ENCODE data around the gene FRRS1. TPM values are rescaled to one million over a fixed set of nuclear protein-coding genes. Genes with fewer than 3 reads are reported as not detected.

Gene FRRS1
- total and polyA plus RNA-seq, 2 experiments from 2014 or later: 0.34 to 6.8 TPM

- H3K27me3 Mint-ChIP-seq (ENCODE audit: insufficient read depth, low read depth, poor library complexity): no peaks in the 10 kb centered on the region
- no peaks in the 10 kb centered on the region for H3K36me3 Mint-ChIP-seq (ENCODE audit: low read depth)
- no peaks in the 10 kb centered on the region for H3K9me3 Mint-ChIP-seq
- peak; percentile 36 for TF ChIP-seq REST (IDR thresholded peaks at IDR 0.05; ENCODE audit: unreplicated experiment)
- no peak for TF ChIP-seq EZH2 (IDR thresholded peaks at IDR 0.05; ENCODE audit: low read depth, unreplicated experiment)
- TF ChIP-seq POLR2AphosphoS5 (IDR thresholded peaks at IDR 0.05; ENCODE audit: low read depth): no peak
- no peak for TF ChIP-seq CREB1 (CRISPR knock-in tag; IDR thresholded peaks at IDR 0.05; ENCODE audit: low read depth)
- no peak for TF ChIP-seq ZNF331 (CRISPR knock-in tag; IDR thresholded peaks at IDR 0.05; ENCODE audit: low read depth)
- TF ChIP-seq EZH2phosphoT487 (IDR thresholded peaks at IDR 0.05; ENCODE audit: unreplicated experiment): no peak
- no peak for TF ChIP-seq ZNF114 (CRISPR knock-in tag; IDR thresholded peaks at IDR 0.05)
- TF ChIP-seq, protein P1, sequence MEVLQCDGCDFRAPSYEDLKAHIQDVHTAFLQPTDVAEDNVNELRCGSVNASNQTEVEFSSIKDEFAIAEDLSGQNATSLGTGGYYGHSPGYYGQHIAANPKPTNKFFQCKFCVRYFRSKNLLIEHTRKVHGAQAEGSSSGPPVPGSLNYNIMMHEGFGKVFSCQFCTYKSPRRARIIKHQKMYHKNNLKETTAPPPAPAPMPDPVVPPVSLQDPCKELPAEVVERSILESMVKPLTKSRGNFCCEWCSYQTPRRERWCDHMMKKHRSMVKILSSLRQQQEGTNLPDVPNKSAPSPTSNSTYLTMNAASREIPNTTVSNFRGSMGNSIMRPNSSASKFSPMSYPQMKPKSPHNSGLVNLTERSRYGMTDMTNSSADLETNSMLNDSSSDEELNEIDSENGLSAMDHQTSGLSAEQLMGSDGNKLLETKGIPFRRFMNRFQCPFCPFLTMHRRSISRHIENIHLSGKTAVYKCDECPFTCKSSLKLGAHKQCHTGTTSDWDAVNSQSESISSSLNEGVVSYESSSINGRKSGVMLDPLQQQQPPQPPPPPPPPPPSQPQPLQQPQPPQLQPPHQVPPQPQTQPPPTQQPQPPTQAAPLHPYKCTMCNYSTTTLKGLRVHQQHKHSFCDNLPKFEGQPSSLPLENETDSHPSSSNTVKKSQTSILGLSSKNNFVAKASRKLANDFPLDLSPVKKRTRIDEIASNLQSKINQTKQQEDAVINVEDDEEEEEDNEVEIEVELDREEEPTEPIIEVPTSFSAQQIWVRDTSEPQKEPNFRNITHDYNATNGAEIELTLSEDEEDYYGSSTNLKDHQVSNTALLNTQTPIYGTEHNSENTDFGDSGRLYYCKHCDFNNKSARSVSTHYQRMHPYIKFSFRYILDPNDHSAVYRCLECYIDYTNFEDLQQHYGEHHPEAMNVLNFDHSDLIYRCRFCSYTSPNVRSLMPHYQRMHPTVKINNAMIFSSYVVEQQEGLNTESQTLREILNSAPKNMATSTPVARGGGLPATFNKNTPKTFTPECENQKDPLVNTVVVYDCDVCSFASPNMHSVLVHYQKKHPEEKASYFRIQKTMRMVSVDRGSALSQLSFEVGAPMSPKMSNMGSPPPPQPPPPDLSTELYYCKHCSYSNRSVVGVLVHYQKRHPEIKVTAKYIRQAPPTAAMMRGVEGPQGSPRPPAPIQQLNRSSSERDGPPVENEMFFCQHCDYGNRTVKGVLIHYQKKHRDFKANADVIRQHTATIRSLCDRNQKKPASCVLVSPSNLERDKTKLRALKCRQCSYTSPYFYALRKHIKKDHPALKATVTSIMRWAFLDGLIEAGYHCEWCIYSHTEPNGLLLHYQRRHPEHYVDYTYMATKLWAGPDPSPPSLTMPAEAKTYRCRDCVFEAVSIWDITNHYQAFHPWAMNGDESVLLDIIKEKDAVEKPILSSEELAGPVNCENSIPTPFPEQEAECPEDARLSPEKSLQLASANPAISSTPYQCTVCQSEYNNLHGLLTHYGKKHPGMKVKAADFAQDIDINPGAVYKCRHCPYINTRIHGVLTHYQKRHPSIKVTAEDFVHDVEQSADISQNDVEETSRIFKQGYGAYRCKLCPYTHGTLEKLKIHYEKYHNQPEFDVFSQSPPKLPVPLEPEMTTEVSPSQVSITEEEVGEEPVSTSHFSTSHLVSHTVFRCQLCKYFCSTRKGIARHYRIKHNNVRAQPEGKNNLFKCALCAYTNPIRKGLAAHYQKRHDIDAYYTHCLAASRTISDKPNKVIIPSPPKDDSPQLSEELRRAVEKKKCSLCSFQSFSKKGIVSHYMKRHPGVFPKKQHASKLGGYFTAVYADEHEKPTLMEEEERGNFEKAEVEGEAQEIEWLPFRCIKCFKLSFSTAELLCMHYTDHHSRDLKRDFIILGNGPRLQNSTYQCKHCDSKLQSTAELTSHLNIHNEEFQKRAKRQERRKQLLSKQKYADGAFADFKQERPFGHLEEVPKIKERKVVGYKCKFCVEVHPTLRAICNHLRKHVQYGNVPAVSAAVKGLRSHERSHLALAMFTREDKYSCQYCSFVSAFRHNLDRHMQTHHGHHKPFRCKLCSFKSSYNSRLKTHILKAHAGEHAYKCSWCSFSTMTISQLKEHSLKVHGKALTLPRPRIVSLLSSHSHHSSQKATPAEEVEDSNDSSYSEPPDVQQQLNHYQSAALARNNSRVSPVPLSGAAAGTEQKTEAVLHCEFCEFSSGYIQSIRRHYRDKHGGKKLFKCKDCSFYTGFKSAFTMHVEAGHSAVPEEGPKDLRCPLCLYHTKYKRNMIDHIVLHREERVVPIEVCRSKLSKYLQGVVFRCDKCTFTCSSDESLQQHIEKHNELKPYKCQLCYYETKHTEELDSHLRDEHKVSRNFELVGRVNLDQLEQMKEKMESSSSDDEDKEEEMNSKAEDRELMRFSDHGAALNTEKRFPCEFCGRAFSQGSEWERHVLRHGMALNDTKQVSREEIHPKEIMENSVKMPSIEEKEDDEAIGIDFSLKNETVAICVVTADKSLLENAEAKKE (CRISPR knock-in tag; IDR thresholded peaks at IDR 0.05): no peak
- H3K4me1 Mint-ChIP-seq: no peaks in the 10 kb centered on the region
- Histone ChIP-seq H3K27ac (ENCODE audit: low read depth) (no peak overlapping the region), H3K4me3 (no peak overlapping the region), H4K20me1 (replicated peaks; ENCODE audit: insufficient read depth) (no peaks in the 10 kb centered on the region), H3K4me2 (no peak overlapping the region), H3K4me1 (ENCODE audit: insufficient read depth) (no peaks in the 10 kb centered on the region), H2AFZ (no peak overlapping the region), H3K79me2 (replicated peaks; ENCODE audit: insufficient read depth) (no peaks in the 10 kb centered on the region), H3F3A (replicated peaks; ENCODE audit: low read depth) (no peaks in the 10 kb centered on the region), H3K9me2 (ENCODE audit: insufficient read depth) (0 out of 2 replicates have a peak, but pooled peaks cover 3% of the 10 kb centered on the region), H3K36me3 (ENCODE audit: insufficient read depth) (no peaks in the 10 kb centered on the region), H3K27me3 (ENCODE audit: insufficient read depth) (no peaks in the 10 kb centered on the region)
- no peak overlapping the region for H3K4me3 Mint-ChIP-seq
- H3K27ac Mint-ChIP-seq: no peak overlapping the region
- DNase-seq (ENCODE audit: low spot score) (no peak), ATAC-seq (no peak)
Measured at GRCh38 chr1:99696616-99697015, 69.8 kb downstream of the FRRS1 start.
